ENCODE measurements around the gene MYL6. TPM values are rescaled to one million over a fixed set of nuclear protein-coding genes. Genes with fewer than 3 reads are reported as not detected.

The MYL6 gene
- total and polyA plus RNA-seq, 8 donors, result 1,768 to 2,250 (median 1,922) TPM

DNA sequence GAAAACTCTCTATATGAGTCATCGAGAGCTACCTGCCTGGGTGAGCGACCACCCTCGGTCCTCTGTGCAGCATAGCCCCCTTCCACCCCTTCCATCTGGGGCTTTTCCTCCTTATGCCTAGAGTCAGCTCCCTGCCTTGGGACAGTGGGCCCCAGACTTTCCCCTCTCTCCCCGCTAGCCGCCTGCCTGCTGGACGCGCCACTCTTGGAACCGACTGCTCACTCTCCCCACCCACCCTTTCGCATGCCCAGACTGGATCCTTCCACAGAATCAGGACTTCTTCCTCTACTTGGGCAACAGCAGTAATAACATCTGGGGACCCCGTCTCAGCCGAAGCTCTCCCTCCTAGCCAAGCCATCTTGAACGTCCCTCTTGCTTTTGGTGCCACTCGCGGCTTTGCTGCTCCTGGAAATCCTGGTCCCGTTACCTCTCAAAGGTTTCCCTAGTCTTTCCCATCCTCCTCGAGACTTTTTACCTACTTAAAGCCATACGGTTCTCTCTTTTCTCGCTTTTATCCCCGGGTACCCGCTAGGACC is 29.4 kb upstream of the MYL6 start:
- ATAC-seq, result peak; percentile 12
- Histone ChIP-seq H3K4me3 (peak overlapping the region; percentile 77 to 85), H3K27ac (peak overlapping the region; percentile 84 to 89), H3K9me3 (no peaks in the 10 kb centered on the region), H3K27me3 (no peaks in the 10 kb centered on the region), H3K36me3 (peaks cover 0 to 35% of the 10 kb centered on the region in 2 donors), H3K4me1 (peaks cover 26 to 54% of the 10 kb centered on the region in 2 donors)
- intact Hi-C loops (cut with DNase I), result no loop called here
- DNase-seq, result no peak
- TF ChIP-seq, protein P1, sequence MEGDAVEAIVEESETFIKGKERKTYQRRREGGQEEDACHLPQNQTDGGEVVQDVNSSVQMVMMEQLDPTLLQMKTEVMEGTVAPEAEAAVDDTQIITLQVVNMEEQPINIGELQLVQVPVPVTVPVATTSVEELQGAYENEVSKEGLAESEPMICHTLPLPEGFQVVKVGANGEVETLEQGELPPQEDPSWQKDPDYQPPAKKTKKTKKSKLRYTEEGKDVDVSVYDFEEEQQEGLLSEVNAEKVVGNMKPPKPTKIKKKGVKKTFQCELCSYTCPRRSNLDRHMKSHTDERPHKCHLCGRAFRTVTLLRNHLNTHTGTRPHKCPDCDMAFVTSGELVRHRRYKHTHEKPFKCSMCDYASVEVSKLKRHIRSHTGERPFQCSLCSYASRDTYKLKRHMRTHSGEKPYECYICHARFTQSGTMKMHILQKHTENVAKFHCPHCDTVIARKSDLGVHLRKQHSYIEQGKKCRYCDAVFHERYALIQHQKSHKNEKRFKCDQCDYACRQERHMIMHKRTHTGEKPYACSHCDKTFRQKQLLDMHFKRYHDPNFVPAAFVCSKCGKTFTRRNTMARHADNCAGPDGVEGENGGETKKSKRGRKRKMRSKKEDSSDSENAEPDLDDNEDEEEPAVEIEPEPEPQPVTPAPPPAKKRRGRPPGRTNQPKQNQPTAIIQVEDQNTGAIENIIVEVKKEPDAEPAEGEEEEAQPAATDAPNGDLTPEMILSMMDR (IDR thresholded peaks at IDR 0.05), result no peak

DNA sequence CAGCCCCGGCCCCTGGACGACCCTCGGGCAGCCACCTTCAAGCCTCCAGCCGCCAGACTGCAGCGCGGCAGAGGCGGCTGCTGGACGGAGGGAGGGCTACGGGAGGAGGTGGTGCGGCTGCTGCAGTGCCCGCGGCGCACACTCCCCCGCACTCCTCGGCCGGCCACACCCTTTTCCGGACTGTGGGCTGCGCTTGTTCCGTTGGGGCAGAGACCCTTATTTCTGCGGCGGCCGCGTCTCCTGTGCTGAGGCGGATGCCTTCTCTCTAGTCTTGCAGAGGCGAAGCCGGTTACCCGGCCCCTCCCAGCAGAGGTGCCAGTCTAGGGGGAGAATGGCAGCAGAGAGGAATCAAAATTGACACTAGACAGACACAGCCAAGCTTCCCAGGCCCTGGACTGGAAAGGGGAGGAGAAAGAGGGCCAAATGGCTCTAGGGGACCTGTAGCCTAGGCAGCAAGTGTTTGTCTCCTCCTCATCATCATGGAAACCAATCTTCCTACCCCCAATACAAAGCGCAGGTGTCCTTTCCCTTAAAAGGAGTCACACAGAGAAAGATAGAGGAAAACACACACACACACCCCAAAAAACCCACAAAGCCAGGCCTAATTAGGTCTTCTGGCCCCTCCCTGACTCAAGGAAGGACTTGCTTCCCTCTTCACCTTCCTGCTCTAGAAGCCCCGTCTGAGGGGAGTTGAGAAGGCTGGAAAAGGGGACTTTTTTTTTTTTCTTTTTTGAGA is 28.8 kb upstream of the MYL6 start:
- Histone ChIP-seq H3K4me3 (peak overlapping the region; percentile 77 to 85), H3K9me3 (no peaks in the 10 kb centered on the region), H3K27me3 (no peaks in the 10 kb centered on the region), H3K36me3 (peaks cover 0 to 41% of the 10 kb centered on the region in 2 donors), H3K27ac (peak overlapping the region; percentile 84 to 89), H3K4me1 (peaks cover 26 to 48% of the 10 kb centered on the region in 2 donors)
- intact Hi-C loops (cut with DNase I), result no loop called here
- DNase-seq (peak in 3 of 4 donors; percentile 65 to 93 (median 81)), ATAC-seq (peak; percentile 62)
- TF ChIP-seq, protein P1 (IDR thresholded peaks at IDR 0.05), result no peak

DNA sequence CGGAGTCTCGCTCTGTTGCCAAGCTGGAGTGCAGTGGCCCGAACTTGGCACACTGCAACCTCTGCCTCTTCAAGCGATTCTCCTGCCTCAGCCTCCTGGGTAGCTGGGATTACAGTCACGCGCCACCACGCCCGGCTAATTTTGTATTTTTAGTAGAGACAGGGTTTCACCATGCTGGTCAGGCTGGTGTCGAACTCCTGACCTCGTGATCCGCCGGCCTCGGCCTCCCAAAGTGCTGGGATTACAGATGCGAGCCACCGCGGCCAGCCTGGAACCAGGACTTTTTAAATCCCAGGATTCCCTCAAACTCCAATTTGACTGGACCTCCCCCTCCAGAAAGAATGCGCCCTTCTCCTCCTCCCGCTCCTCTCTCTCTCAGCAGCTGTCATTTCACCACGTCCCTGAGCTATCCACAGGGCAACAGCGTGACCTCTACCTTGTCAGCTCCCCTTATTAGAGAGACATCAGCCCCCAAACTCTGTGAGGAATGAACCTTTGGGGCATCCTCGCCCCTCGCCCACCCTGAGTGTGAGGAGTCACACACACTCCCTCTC is 28.1 kb upstream of the MYL6 start:
- intact Hi-C loops (cut with DNase I), result no loop called here
- Histone ChIP-seq H3K9me3 (no peaks in the 10 kb centered on the region), H3K27me3 (no peaks in the 10 kb centered on the region), H3K4me3 (peak overlapping the region; percentile 77 to 85), H3K4me1 (peaks cover 26 to 47% of the 10 kb centered on the region in 2 donors), H3K27ac (peak overlapping the region; percentile 84 to 89), H3K36me3 (peaks cover 0 to 48% of the 10 kb centered on the region in 2 donors)
- ATAC-seq (no peak), DNase-seq (no peak)
- TF ChIP-seq, protein P1 (IDR thresholded peaks at IDR 0.05), result no peak

DNA sequence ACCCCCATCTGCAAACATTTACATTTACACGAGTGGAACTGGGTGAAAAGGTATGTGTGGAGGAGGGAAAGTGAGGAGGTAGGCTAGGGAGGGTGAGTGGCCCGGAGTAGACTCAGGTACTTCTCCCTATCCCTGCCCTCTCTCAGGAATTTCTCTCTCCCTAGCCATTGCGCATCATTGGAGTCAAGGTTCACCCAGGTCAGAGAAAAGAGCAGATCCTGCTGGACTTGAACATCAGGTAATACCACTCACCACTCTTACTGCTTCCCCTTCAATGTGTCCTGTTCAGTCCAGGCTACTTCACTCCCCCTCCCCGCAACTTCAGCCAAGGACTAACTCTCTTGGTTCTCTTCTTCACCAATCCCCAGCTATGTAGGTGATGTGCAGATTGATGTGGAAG is 27.3 kb upstream of the MYL6 start:
- TF ChIP-seq, protein P1 (IDR thresholded peaks at IDR 0.05), result no peak
- Histone ChIP-seq H3K36me3 (peaks cover 0 to 56% of the 10 kb centered on the region in 2 donors), H3K4me1 (peaks cover 24 to 38% of the 10 kb centered on the region in 2 donors), H3K27ac (no peak overlapping the region), H3K9me3 (no peaks in the 10 kb centered on the region), H3K4me3 (no peak overlapping the region), H3K27me3 (no peaks in the 10 kb centered on the region)
- intact Hi-C loops (cut with DNase I), result no loop called here
- DNase-seq (no peak), ATAC-seq (no peak)

DNA sequence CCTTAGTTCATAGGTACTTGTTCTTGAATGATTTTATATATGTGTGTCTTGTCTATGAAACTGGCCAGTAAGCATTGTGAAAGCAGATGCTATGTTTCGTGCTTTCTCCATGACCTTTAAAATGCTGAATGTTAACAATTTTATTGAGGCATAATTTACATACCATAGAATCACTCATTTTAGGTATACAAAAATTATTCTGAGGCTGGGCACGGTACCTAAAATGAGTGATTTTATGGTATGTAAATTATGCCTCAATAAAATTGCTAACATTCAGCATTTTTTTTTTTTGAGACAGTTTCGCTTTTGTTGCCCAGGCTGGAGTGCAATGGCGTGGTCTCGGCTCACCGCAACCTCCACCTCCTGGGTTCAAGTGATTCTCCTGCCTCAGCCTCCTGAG is 23.3 kb upstream of the MYL6 start:
- intact Hi-C loops (cut with DNase I), result no loop called here
- H3K27me3 ChIP-seq, result no peaks in the 10 kb centered on the region
- TF ChIP-seq, protein P1 (IDR thresholded peaks at IDR 0.05), result no peak
- peaks cover 0 to 96% of the 10 kb centered on the region in 2 donors for H3K36me3 ChIP-seq
- ATAC-seq (no peak), DNase-seq (no peak)
- no peaks in the 10 kb centered on the region for H3K9me3 ChIP-seq
- no peak overlapping the region for H3K4me3 ChIP-seq
- peaks cover under 1 to 9% of the 10 kb centered on the region in 2 donors for H3K4me1 ChIP-seq
- H3K27ac ChIP-seq, result no peak overlapping the region

Measured in left lung (tissue), 10 donors.